Umbilical cord (tissue), 2 donors: Measurements from ENCODE around the gene ASB16. TPM values are rescaled to one million over a fixed set of nuclear protein-coding genes. Genes with fewer than 3 reads are reported as not detected.

Source experiments
- DNase-seq: peaks from one replicate; pipeline ENCODE4 v3.0.0-alpha.2; 2015; ENCODE audit warnings: low spot score
- total RNA-seq: library from RNA; depleted of rRNA; stranded (reverse); fragments of >200 nt; gene quantifications from one replicate; pipeline ENCODE4 v1.2.3, GENCODE V29; 2014; ENCODE audit warnings: low replicate concordance; ENCODE audit not compliant: insufficient read depth

Gene ASB16
- total RNA-seq, 1 donor from 2014 or later = not detected

DNA sequence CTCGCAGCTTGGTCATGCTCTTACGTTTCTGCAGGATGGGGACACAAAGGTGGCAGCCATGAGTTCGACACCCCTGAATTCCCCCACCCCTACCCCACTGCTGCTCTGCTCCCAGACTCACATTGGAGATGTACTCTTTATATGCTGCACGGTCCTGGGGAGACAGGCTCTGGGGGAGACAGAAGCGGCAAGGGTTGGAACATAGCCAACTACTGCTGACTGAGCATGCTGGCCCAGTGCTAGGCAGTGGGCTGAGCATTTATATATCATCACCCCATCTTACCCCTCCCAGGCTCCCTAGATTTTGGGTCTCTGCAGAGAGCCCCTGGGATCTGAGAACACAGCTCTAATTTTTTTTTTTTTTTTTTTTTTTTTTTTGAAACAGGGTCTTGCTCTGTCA is 37.2 kb downstream of the ASB16 start:
- DNase-seq = no peak

DNA sequence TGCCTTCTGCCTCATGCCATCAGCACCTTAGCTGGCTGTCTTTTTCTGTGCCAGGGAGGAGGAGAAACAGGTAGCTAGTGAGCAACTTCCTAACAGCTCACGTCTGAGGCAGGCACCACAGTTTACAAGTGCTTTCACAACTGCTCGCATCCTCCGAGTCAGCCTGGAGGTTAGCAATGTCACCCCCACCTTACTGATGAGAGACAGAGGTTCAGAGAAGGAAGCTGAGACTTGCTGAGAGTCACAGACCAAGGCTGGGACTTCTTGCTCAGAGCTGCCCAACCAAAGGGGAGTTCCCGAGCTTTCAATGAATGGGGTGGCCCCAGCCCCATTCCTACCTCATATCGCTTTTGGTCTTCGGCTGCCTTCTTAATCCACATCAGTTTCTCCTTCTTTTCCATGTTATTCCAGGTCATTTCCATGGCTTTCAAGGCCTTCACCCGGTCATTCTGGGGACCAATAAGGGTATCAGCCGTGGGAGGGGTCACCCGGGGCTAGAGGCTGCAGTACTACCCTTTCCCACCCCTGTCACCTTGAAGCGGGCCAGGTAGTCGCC is 39.4 kb downstream of the ASB16 start:
- no peak for DNase-seq

- DNase-seq = peak; percentile 85
These were observed 40.1 kb downstream of the ASB16 start for GRCh38 chr17:44210342-44211192.

- no peak for DNase-seq
These were observed 41.1 kb downstream of the ASB16 start for GRCh38 chr17:44211281-44212265.

DNA sequence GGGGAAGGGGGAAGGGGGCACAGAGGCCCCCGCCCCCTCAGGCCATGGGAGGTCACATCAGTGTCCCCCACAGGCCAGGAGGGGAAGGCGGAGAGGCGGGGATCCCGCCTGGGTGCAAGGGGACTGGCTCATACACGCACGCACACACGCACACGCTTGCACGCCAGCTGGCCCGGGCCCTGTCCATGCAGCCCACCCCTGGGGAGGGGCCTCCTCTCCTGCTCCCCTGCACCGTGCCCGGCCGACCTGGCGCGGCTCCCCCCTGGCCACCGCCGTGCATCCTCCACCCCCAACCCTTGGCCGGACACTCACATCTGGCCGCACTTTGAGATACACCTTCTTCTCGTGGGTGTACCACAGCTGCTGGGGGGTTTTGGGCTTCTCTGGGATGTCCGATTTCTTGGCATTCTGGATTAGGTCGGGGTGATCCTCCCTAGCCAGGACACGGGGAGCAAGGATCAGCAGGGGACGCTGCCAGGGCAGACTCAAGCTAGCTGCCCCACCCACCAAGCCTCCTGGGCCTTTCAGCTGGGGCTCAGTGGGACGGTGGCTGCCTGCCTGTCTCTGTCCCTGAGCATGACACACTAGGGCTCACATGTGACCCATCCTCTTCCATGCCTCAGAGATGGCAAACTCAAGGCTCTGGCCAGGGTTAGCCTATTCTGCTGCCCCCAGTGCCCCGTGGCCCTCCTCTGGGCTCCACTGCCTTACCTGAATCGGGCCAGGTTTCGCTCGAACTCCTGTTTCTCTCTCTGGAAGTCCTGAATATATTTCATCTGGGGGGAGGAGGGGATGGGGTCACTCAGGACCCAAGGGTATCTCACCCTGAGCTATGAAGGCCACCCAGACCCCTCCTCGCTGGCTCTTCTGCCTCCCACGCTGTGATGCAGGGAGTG is 42.3 kb downstream of the ASB16 start:
- no peak for DNase-seq

- DNase-seq = no peak
These were observed 43.1 kb downstream of the ASB16 start for GRCh38 chr17:44213403-44214229.

- DNase-seq = no peak
These were observed 43.7 kb downstream of the ASB16 start for GRCh38 chr17:44214230-44214494.

GRCh38 chr17:44214896-44215295 is 44.4 kb downstream of the ASB16 start:
- DNase-seq = no peak

- DNase-seq = no peak
These were observed 45.7 kb downstream of the ASB16 start for GRCh38 chr17:44216173-44216572.

- DNase-seq = no peak
These were observed 46.2 kb downstream of the ASB16 start for GRCh38 chr17:44216694-44217093.

DNA sequence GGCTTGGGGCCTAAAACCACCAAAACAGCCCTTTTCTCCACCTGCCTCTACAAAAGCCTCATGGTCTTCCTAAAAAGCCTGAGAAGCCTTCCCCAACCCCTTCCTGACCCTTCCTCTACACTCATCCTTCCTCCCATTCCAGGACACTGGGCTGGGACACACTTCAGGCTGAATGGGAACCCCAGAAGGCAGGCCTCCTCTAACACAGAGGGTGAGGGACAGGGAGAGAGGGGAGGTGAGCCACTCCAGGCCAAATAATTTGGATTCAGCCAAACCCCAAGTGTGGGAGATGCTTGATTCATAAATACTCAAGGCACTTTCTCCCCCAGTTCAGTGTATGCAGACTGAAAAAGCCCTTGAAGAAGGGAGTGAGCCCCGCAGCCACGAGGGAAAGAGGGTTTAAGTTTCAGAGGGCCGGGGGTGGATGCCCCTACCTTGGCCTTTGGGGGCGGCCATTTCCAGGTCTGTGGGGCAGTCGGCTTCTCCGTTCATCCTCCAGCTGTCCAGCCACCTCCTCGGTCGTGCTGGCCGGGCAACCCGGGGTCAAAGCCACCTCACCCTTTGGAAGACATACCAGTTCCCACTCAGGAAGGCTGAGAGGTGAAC is 47.3 kb downstream of the ASB16 start:
- DNase-seq = no peak

DNA sequence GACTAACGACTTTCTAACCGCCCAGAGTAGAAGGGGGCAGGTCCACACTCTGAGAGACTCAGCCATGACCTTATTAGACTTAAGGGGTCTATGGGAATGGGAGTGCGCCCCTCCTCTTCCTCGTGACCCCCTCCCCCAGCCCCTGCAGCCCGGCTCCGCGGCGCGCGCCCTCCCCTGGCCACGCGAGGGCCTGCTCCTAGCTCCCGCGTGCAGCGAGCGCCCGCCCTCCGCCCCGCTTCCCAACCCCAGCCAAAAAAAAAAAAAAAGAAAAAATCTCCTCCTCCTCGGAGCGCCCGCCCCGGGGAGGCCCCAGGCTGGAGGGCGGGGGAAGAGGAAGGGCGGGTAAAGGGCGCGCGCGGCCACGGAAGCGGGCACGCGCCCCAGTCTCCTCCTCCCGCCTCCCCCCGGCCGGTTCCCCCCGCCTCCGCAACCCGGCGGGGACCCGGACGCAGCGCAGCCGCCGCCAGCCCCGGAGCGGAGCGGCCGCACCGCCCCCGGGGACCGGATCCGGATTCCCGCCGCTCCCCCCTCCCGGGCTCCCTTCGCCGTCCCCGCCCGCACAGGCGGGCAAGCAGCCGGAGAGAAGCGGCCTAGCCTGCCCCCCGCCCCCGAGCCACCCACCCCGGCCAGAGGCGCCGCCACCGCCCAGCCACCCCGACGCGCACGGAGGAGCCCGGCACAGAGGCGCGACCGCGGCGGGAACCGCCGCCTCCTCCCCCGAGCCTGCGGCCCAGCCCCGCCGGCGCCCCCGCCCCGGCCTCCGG is 48.0 kb downstream of the ASB16 start:
- DNase-seq = peak; percentile 96

- peak; percentile 68 for DNase-seq
These were observed 48.7 kb downstream of the ASB16 start for GRCh38 chr17:44219108-44219615.

- DNase-seq = peak; percentile 85
These were observed 49.2 kb downstream of the ASB16 start, which contains the start of gene UBTF for GRCh38 chr17:44219616-44220212. Gene UBTF (minus strand): TSS chr17:44219675. CDS start chr17:44218229, 1,446 bp downstream.

DNA sequence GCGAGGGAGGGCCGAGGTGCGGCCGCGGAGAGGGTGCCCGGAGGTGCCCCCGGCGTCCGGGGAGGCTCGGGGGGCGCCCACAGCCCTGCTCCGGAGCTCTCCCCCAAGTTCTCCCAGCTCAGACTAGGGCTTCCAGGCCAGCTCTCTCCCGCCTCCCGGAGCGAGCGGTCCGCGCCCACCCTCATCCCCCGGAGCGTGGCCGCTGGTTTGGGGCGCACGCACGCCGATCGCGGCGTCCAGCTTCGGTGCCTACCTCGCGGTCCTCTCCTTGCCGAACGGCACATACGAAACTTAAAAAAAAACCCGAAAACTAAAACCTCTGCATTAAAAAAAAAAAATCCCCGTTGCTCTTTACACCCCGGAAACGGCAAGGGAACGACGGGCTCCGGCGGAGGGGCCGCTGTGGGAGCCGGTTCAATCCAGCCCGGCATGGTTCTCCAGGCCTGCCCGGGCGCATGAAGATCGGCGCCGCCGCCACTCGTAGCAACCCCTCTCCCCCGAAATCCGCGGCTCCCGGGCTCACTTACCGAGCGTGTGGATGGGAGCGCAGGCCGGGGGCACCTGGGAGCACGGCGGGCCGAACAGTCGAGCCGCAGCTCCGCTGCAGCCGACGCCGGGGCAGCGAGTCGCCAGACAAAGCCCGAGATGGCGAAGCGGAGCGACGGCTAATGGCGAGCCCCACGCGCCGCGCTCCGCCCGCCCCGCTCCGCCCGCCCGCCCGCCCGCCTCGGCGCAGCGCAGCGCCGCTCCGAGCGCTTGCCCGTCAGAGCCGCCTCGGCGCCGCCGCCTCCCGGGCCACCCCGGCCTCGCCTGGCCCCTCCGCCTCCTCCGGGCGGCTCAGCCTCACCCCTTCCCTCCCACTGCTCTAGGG is 49.9 kb downstream of the ASB16 start:
- peak; percentile 48 for DNase-seq

DNA sequence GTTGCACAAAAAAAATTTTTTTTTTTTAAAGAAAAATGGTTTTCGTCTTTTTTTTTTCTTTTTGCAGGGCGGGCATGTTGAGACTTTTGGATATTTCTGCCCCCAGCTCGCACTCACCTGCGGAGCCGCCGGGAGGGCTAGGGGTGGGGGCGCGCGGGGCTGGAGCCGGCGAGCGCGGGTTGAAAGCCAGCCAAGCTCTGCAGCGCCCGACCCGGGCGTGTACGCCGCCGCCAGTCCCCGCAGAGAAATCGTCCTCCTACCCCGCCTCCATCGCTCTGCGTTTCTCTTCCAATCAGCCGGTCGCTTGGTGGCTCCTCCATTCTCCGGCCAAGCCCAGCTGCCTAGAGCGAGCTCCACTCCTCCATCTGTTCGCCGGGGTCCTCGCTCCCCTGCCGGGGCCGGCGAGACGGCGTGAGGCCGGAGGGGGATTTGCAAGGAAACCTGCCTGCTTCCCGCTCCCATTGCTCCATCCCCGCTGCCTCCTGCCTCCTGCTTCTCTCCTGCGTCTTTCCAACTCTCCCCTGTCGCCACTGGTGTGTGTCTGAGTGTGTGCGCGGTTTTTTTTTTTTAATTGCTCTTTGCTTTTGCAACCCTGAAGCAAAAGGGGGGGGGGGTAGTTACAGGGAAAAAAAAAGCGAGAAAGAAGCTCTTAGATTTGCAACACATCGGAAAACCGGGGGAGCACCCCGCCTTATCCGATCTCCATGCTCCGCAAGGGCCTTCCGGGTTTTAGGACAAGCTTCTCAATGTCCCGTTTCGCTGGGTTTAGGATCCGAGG is 50.8 kb downstream of the ASB16 start:
- peak; percentile 90 for DNase-seq

- no peak for DNase-seq
These were observed 51.3 kb downstream of the ASB16 start for GRCh38 chr17:44221862-44222111.
